H9 (cell line): Measurements from ENCODE around the gene TTC23. TPM values are rescaled to one million over a fixed set of nuclear protein-coding genes. Genes with fewer than 3 reads are reported as not detected.

ENCODE experiments used
- DNase-seq: peaks from one replicate; pipeline ENCODE4 v3.0.0-alpha.2; 2017
- H2AFZ ChIP-seq: one replicate; pipeline ENCODE4 v1.6.1; 2013; ENCODE audit warnings: mild to moderate bottlenecking, low read length, control low read depth, moderate library complexity
- H2AK5ac ChIP-seq: 2 replicates; pipeline ENCODE4 v1.6.1; 2013; ENCODE audit warnings: low read length, control low read depth, mixed read lengths; ENCODE audit not compliant: insufficient read length
- H2BK120ac ChIP-seq: one replicate; pipeline ENCODE4 v1.6.1; 2013; ENCODE audit warnings: low read depth, mild to moderate bottlenecking, low read length, control low read depth, inconsistent platforms; ENCODE audit not compliant: poor library complexity, severe bottlenecking
- H2BK12ac ChIP-seq: 2 replicates; pipeline ENCODE4 v1.6.1; 2013; ENCODE audit warnings: low read length, control low read depth, mixed read lengths, low read depth; ENCODE audit not compliant: insufficient read length
- H2BK15ac ChIP-seq: 2 replicates; pipeline ENCODE4 v1.6.1; 2013; ENCODE audit warnings: low read depth, low read length, control low read depth
- H2BK20ac ChIP-seq: one replicate; pipeline ENCODE4 v1.6.1; 2013; ENCODE audit warnings: low read depth, mild to moderate bottlenecking, low read length, control low read depth, inconsistent platforms; ENCODE audit not compliant: poor library complexity, severe bottlenecking
- H2BK5ac ChIP-seq: 2 replicates; pipeline ENCODE4 v1.6.1; 2013; ENCODE audit warnings: low read length, control low read depth, mixed read lengths; ENCODE audit not compliant: insufficient read length
- H3K14ac ChIP-seq: 2 replicates; pipeline ENCODE4 v1.6.1; 2013; ENCODE audit warnings: low read length, control low read depth; ENCODE audit not compliant: insufficient read depth
- H3K18ac ChIP-seq: 2 replicates; pipeline ENCODE4 v1.6.1; 2013; ENCODE audit warnings: low read depth, mild to moderate bottlenecking, mixed read lengths, low read length, control low read depth; ENCODE audit not compliant: insufficient read length
- H3K23ac ChIP-seq: 2 replicates; pipeline ENCODE4 v1.6.1; 2013; ENCODE audit warnings: low read length, control low read depth, mixed read lengths, low read depth; ENCODE audit not compliant: insufficient read length
- H3K23me2 ChIP-seq: 2 replicates; pipeline ENCODE4 v1.6.1; 2013; ENCODE audit warnings: low read depth, mild to moderate bottlenecking, mixed read lengths, low read length, control low read depth; ENCODE audit not compliant: insufficient read length, poor library complexity, severe bottlenecking
- H3K27ac ChIP-seq: 2 replicates; pipeline ENCODE4 v1.5.1; 2013; ENCODE audit warnings: low read length, control low read depth, mixed read lengths, low read depth; ENCODE audit not compliant: insufficient read length
- H3K27me3 ChIP-seq: 2 replicates; pipeline ENCODE4 v1.6.1; 2013; ENCODE audit warnings: low read length, control low read depth, inconsistent platforms; ENCODE audit not compliant: insufficient read depth
- H3K4ac ChIP-seq: 2 replicates; pipeline ENCODE4 v1.6.1; 2013; ENCODE audit warnings: low read depth, mild to moderate bottlenecking, control low read depth, inconsistent platforms, low read length, moderate library complexity
- H3K4me1 ChIP-seq: 2 replicates; pipeline ENCODE4 v1.6.1; 2013; ENCODE audit warnings: low read length, control low read depth, inconsistent platforms; ENCODE audit not compliant: insufficient read depth
- H3K4me2 ChIP-seq: 2 replicates; pipeline ENCODE4 v1.6.1; 2013; ENCODE audit warnings: low read length, control low read depth, mixed read lengths; ENCODE audit not compliant: insufficient read length, insufficient read depth
- H3K56ac ChIP-seq: 2 replicates; pipeline ENCODE4 v1.6.1; 2013; ENCODE audit warnings: low read depth, mild to moderate bottlenecking, mixed read lengths, low read length, control low read depth; ENCODE audit not compliant: insufficient read length
- H3K79me1 ChIP-seq: 2 replicates; pipeline ENCODE4 v1.6.1; 2013; ENCODE audit warnings: low read depth, mild to moderate bottlenecking, moderate library complexity, low read length, control low read depth, inconsistent platforms; ENCODE audit not compliant: insufficient read depth, poor library complexity, severe bottlenecking
- H3K79me2 ChIP-seq: 2 replicates; pipeline ENCODE4 v1.6.1; 2013; ENCODE audit warnings: low read length, control low read depth, inconsistent platforms; ENCODE audit not compliant: insufficient read depth
- H3K9ac ChIP-seq: 2 replicates; pipeline ENCODE4 v1.6.1; 2013; ENCODE audit warnings: low read length, control low read depth, mixed read lengths; ENCODE audit not compliant: insufficient read length; ENCODE audit errors: extremely low read depth
- H3K9me3 ChIP-seq: one replicate; pipeline ENCODE4 v1.6.1; 2013; ENCODE audit warnings: low read depth, low read length, inconsistent platforms; ENCODE audit not compliant: control insufficient read depth
- H3T11ph ChIP-seq: one replicate; pipeline ENCODE4 v1.6.1; 2013; ENCODE audit warnings: mild to moderate bottlenecking, low read length, control low read depth, inconsistent platforms
- H4K20me1 ChIP-seq: one replicate; pipeline ENCODE4 v1.6.1; 2013; ENCODE audit not compliant: control insufficient read depth, insufficient read length, insufficient read depth
- H4K5ac ChIP-seq: 2 replicates; pipeline ENCODE4 v1.6.1; 2013; ENCODE audit warnings: low read depth, mild to moderate bottlenecking, mixed read lengths, low read length, control low read depth; ENCODE audit not compliant: insufficient read length
- H4K8ac ChIP-seq: replicated peaks from 2 replicates; pipeline ENCODE4 v1.6.1; 2013; ENCODE audit warnings: low read length, control low read depth, mixed read lengths, low read depth; ENCODE audit not compliant: insufficient read length
- H4K91ac ChIP-seq: 2 replicates; pipeline ENCODE4 v1.6.1; 2013; ENCODE audit warnings: low read depth, mild to moderate bottlenecking, moderate library complexity, mixed read lengths, low read length, control low read depth; ENCODE audit not compliant: insufficient read length
- H3K27ac Mint-ChIP-seq, 3 experiments: 2 replicates in 2 of 3; 3 replicates in 1 of 3; pipeline ENCODE4 v1.8.0; 2020 to 2021; ENCODE audit warnings: mixed read lengths in 3 of 3, mild to moderate bottlenecking in 1 of 3, moderate library complexity in 1 of 3
- H3K27me3 Mint-ChIP-seq: 2 replicates; pipeline ENCODE4 v1.8.0; 2021; ENCODE audit warnings: low read depth, mild to moderate bottlenecking, moderate library complexity, mixed read lengths
- H3K36me3 Mint-ChIP-seq, 3 experiments: 2 replicates in 2 of 3; 3 replicates in 1 of 3; pipeline ENCODE4 v1.8.0; 2020 to 2021; ENCODE audit warnings: low read depth in 3 of 3, mixed read lengths in 3 of 3; ENCODE audit not compliant: insufficient read depth in 1 of 3
- H3K4me1 Mint-ChIP-seq, 2 experiments: 2 replicates each; pipeline ENCODE4 v1.8.0; 2020; ENCODE audit warnings: mixed read lengths in 2 of 2
- H3K4me3 Mint-ChIP-seq, 2 experiments: 2 replicates in 1 of 2; 3 replicates in 1 of 2; pipeline ENCODE4 v1.8.0; 2020 to 2021; ENCODE audit warnings: mild to moderate bottlenecking in 2 of 2, mixed read lengths in 2 of 2, moderate library complexity in 1 of 2
- H3K9me3 Mint-ChIP-seq, 2 experiments: 2 replicates in 1 of 2; 3 replicates in 1 of 2; pipeline ENCODE4 v1.8.0; 2020; ENCODE audit warnings: mild to moderate bottlenecking in 2 of 2, mixed read lengths in 2 of 2, moderate library complexity in 1 of 2
- CTCF ChIP-seq: fragments of 200-600 bp; sonication (generic); conservative IDR thresholded peaks from 3 replicates; pipeline ENCODE4 v1.8.0; 2021; ENCODE audit warnings: antibody characterized with exemption, mild to moderate bottlenecking
- WGBS: extraction: QIAGEN DNeasy Blood & Tissue Kit; methylation state at CpG from one replicate; pipeline ENCODE4 v1.1.7; 2013; ENCODE audit warnings: missing lambda C conversion rate, low lambda C conversion rate, mixed read lengths; ENCODE audit not compliant: insufficient read length; ENCODE audit errors: extremely low coverage; 5-methylcytosine and 5-hydroxymethylcytosine counted together
- total RNA-seq: library from RNA; stranded (reverse); gene quantifications from 2 replicates; pipeline ENCODE4 v1.2.1, GENCODE V29; 2021

Gene TTC23
- total RNA-seq, 1 experiment from 2014 or later, result 14.3 TPM

GRCh38 chr15:99149366-99149765, 100.0 kb downstream of the TTC23 start:
- no peak overlapping the region for H2BK12ac ChIP-seq
- no peaks in the 10 kb centered on the region for H4K20me1 ChIP-seq
- Mint-ChIP-seq H3K4me3 (no peak overlapping the region), H3K27me3 (no peaks in the 10 kb centered on the region), H3K9me3 (peaks cover 0 to 3% of the 10 kb centered on the region in 2 experiments; a peak in 2 of 5 replicates), H3K4me1 (peaks cover 19 to 23% of the 10 kb centered on the region in 2 experiments), H3K27ac (peak overlapping the region in 2 of 3 experiments; percentile 74 to 77; a peak in 3 of 7 replicates), H3K36me3 (peaks cover 9 to 16% (median 11%) of the 10 kb centered on the region in 3 experiments; a peak in 6 of 7 replicates)
- no peak overlapping the region for H4K5ac ChIP-seq
- no peaks in the 10 kb centered on the region for H3K23me2 ChIP-seq
- no peaks in the 10 kb centered on the region for H3K9me3 ChIP-seq
- no peak overlapping the region for H3K27ac ChIP-seq
- no peak overlapping the region for H2AK5ac ChIP-seq
- no CpG with 5 or more reads among the region's 4 CpGs for WGBS
- no peak overlapping the region for H3K9ac ChIP-seq
- no peaks in the 10 kb centered on the region for H3K79me2 ChIP-seq
- H2BK5ac ChIP-seq, result no peak overlapping the region
- H3K23ac ChIP-seq, result no peak overlapping the region
- H3K56ac ChIP-seq, result no peak overlapping the region
- no peak overlapping the region for H3T11ph ChIP-seq
- no peak overlapping the region for H2AFZ ChIP-seq
- H3K18ac ChIP-seq, result no peak overlapping the region
- DNase-seq, result peak; percentile 8
- no peak for TF ChIP-seq CTCF
- H3K4me1 ChIP-seq, result peaks cover 3% of the 10 kb centered on the region; the same call in 1 of the 2 replicates
- no peak overlapping the region for H2BK120ac ChIP-seq
- H2BK20ac ChIP-seq, result no peak overlapping the region
- no peak overlapping the region for H3K14ac ChIP-seq
- H3K4me2 ChIP-seq, result no peak overlapping the region
- no peak overlapping the region for H4K91ac ChIP-seq
- no peaks in the 10 kb centered on the region for H3K79me1 ChIP-seq
- no peak overlapping the region for H3K4ac ChIP-seq
- H2BK15ac ChIP-seq, result no peak overlapping the region
- H3K27me3 ChIP-seq, result no peaks in the 10 kb centered on the region
- H4K8ac ChIP-seq, result no peak overlapping the region
